GM18951 (cell line): ENCODE results near the gene S100A14.

Source experiments
- POLR2A ChIP-seq: IDR thresholded peaks from 4 replicates; pipeline ENCODE4 v1.6.1; 2011; ENCODE audit warnings: mild to moderate bottlenecking; ENCODE audit not compliant: insufficient read length, insufficient read depth; ENCODE audit errors: extremely low read depth
- in situ Hi-C: fragments of 300-500 bp; cut with MboI; formaldehyde crosslinking; loops from one replicate; pipeline ENCODE4 v1.12.0; 2022; ENCODE audit warnings: low sequenced_read_pairs, mixed read lengths, inconsistent platforms; ENCODE audit not compliant: unreplicated experiment

S100A14 gene

GRCh38 chr1:153568367-153569099, 47.6 kb downstream of the S100A14 start:
- in situ Hi-C loops, result no loop called here
- no peak for TF ChIP-seq POLR2A

- in situ Hi-C loops, result no loop called here
Measured at GRCh38 chr1:153567621-153568366, 48.3 kb downstream of the S100A14 start.

GRCh38 chr1:153566414-153567371, 49.4 kb downstream of the S100A14 start:
- no peak for TF ChIP-seq POLR2A
- in situ Hi-C loops, result no loop called here

More at GRCh38 chr1:153567621-153568366, 48.3 kb downstream of the S100A14 start:
- no peak for TF ChIP-seq POLR2A

GRCh38 chr1:153565529-153566374, 50.4 kb downstream of the S100A14 start, which contains the start of gene S100A2:
TSS of gene S100A2 (minus strand) at chr1:153565844. CDS start at chr1:153563877, 1,967 bp downstream.
- no peak for TF ChIP-seq POLR2A
- in situ Hi-C loops, result no loop called here
